HepG2 (cell line): ENCODE measurements around the gene UBTD1. TPM values are rescaled to one million over a fixed set of nuclear protein-coding genes. Genes with fewer than 3 reads are reported as not detected.
A peak's percentile ranks its signal among the peaks of the same experiment; 100 is the strongest.

ENCODE experiments used
- ARID2 ChIP-seq: sonication (generic); formaldehyde crosslinking; IDR thresholded peaks from 2 replicates; pipeline ENCODE4 v1.8.1; 2022; ENCODE audit warnings: mild to moderate bottlenecking, missing genetic modification reagents, borderline replicate concordance
- DNMT3B ChIP-seq: conservative IDR thresholded peaks from 2 replicates; pipeline ENCODE4 v1.6.1; 2016; ENCODE audit warnings: missing biosample characterization, control low read depth
- ELF4 ChIP-seq: sonication (generic); formaldehyde crosslinking; IDR thresholded peaks from 2 replicates; pipeline ENCODE4 v1.5.0; 2020; ENCODE audit warnings: missing genetic modification reagents, mild to moderate bottlenecking, moderate library complexity, borderline replicate concordance
- GZF1 ChIP-seq: sonication (generic); formaldehyde crosslinking; IDR thresholded peaks from 2 replicates; pipeline ENCODE4 v1.5.1; 2020; ENCODE audit warnings: mild to moderate bottlenecking, missing genetic modification reagents
- HES4 ChIP-seq: sonication (generic); formaldehyde crosslinking; IDR thresholded peaks from 2 replicates; pipeline ENCODE4 v1.9.0; 2021; ENCODE audit warnings: mild to moderate bottlenecking, missing genetic modification reagents, borderline replicate concordance
- HOXD1 ChIP-seq: sonication (generic); formaldehyde crosslinking; IDR thresholded peaks from 2 replicates; pipeline ENCODE4 v1.5.0; 2020; ENCODE audit warnings: missing genetic modification reagents
- MAF1 ChIP-seq: sonication (generic); formaldehyde crosslinking; IDR thresholded peaks from 2 replicates; pipeline ENCODE4 v1.5.0; 2020; ENCODE audit warnings: missing genetic modification reagents, borderline replicate concordance
- RNF219 ChIP-seq: sonication (generic); formaldehyde crosslinking; IDR thresholded peaks from 2 replicates; pipeline ENCODE4 v1.5.0; 2020; ENCODE audit warnings: mild to moderate bottlenecking, missing genetic modification reagents
- RORA ChIP-seq: sonication (generic); formaldehyde crosslinking; IDR thresholded peaks from 2 replicates; pipeline ENCODE4 v1.5.0; 2020; ENCODE audit warnings: mild to moderate bottlenecking, missing genetic modification reagents, moderate library complexity
- SP2 ChIP-seq: sonication (generic); formaldehyde crosslinking; IDR thresholded peaks from 2 replicates; pipeline ENCODE4 v1.5.1; 2020; ENCODE audit warnings: mild to moderate bottlenecking, missing genetic modification reagents
- SP5 ChIP-seq: IDR thresholded peaks from 2 replicates; pipeline ENCODE4 v1.6.1; 2016; ENCODE audit warnings: low read depth, borderline replicate concordance
- TEAD2 ChIP-seq: sonication (generic); formaldehyde crosslinking; IDR thresholded peaks from 2 replicates; pipeline ENCODE4 v1.9.0; 2021; ENCODE audit warnings: missing genetic modification reagents
- ZNF503 ChIP-seq: sonication (generic); formaldehyde crosslinking; IDR thresholded peaks from 2 replicates; pipeline ENCODE4 v1.4.0; 2020; ENCODE audit warnings: missing genetic modification reagents
- ZNF513 ChIP-seq: sonication (generic); formaldehyde crosslinking; conservative IDR thresholded peaks from 2 replicates; pipeline ENCODE4 v1.5.0; 2020; ENCODE audit warnings: missing genetic modification reagents
- ZNF607 ChIP-seq: sonication (generic); formaldehyde crosslinking; IDR thresholded peaks from 2 replicates; pipeline ENCODE4 v1.5.1; 2020; ENCODE audit warnings: missing genetic modification reagents, mild to moderate bottlenecking, borderline replicate concordance
- ZNF652 ChIP-seq: IDR thresholded peaks from 2 replicates; pipeline ENCODE4 v1.6.1; 2016; ENCODE audit warnings: low read depth, borderline replicate concordance
- ZNF670 ChIP-seq: sonication (generic); formaldehyde crosslinking; IDR thresholded peaks from 2 replicates; pipeline ENCODE4 v1.8.0; 2022; ENCODE audit warnings: mild to moderate bottlenecking, missing genetic modification reagents, borderline replicate concordance
- ZSCAN22 ChIP-seq: sonication (generic); formaldehyde crosslinking; IDR thresholded peaks from 2 replicates; pipeline ENCODE4 v1.4.0; 2020; ENCODE audit warnings: mild to moderate bottlenecking, missing genetic modification reagents
- polyA plus RNA-seq, 8 experiments: library from polyadenylated mRNA; depleted of rRNA in 3 of 8; stranded (reverse) in 7 of 8; unstranded in 1 of 8; fragments of >200 nt; fragmentation: Illumina TruSeq in 4 of 8; extraction: Trizol in 4 of 8; gene quantifications; 2 replicates each; pipeline versions ENCODE4 v1.2.1 to v1.2.3, GENCODE V29; 2011 to 2016; ENCODE audit warnings: low read depth in 4 of 8, missing spikeins in 1 of 8, mixed read lengths in 1 of 8; ENCODE audit not compliant: insufficient read depth in 1 of 8
- total RNA-seq, 5 experiments: library from RNA; depleted of rRNA; stranded (reverse); fragments of >200 nt; fragmentation: Illumina TruSeq; extraction: Trizol; gene quantifications; 2 replicates each; pipeline ENCODE4 v1.2.3, GENCODE V29; 2016; ENCODE audit warnings: low read depth in 1 of 5

UBTD1 gene
- total and polyA plus RNA-seq, 2 of the 13 experiments (the other 11 are each of a cell fraction or from before 2014, with no cell fraction given) = 7.9 to 10.0 TPM

GRCh38 chr10:97498076-97498840 lies 466 bp upstream of the UBTD1 start, which contains the start of gene MMS19 (continued):
- no peak for TF ChIP-seq RNF219 (CRISPR knock-in tag)
- TF ChIP-seq ZNF652 (CRISPR knock-in tag) = no peak
- no peak for TF ChIP-seq DNMT3B (CRISPR knock-in tag)
- TF ChIP-seq RORA (CRISPR knock-in tag) = no peak
- TF ChIP-seq MAF1 (CRISPR knock-in tag) = no peak
- TF ChIP-seq ZSCAN22 (CRISPR knock-in tag) = 0 out of 2 replicates have a peak, but pooled peaks have one; percentile 43
- TF ChIP-seq ZNF503 (CRISPR knock-in tag) = no peak
- 0 out of 2 replicates have a peak, but pooled peaks have one; percentile 5 for TF ChIP-seq ARID2 (CRISPR knock-in tag)
- peak; percentile 60; the same call in 1 of the 2 replicates for TF ChIP-seq ZNF607 (CRISPR knock-in tag)
- 0 out of 2 replicates have a peak, but pooled peaks have one; percentile 17 for TF ChIP-seq HOXD1 (CRISPR knock-in tag)
- peak; percentile 37; the same call in 1 of the 2 replicates for TF ChIP-seq HES4
- peak; percentile 27 for TF ChIP-seq SP5
- TF ChIP-seq SP2 (CRISPR knock-in tag) = peak; percentile 74
- peak; percentile 23; the same call in 1 of the 2 replicates for TF ChIP-seq ZNF670 (CRISPR knock-in tag)
- no peak for TF ChIP-seq ZNF513 (CRISPR knock-in tag)
- no peak for TF ChIP-seq GZF1
- TF ChIP-seq TEAD2 = no peak
- TF ChIP-seq ELF4 (CRISPR knock-in tag) = no peak
